HG02642 (cell line): ENCODE data around the gene GATA2.

Experiments
- ATAC-seq: cut with Tn5 transposase; IDR thresholded peaks from one replicate; pipeline ENCODE4 v1.9.1; 2021; ENCODE audit warnings: mild to moderate bottlenecking; ENCODE audit not compliant: unreplicated experiment, poor library complexity

GATA2 gene

GRCh38 chr3:128439226-128439625, 53.8 kb downstream of the GATA2 start:
- no peak for ATAC-seq

GRCh38 chr3:128438488-128439072, 54.4 kb downstream of the GATA2 start:
- no peak for ATAC-seq

- ATAC-seq = no peak
Measured at GRCh38 chr3:128436214-128436613, 56.8 kb downstream of the GATA2 start.

GRCh38 chr3:128435561-128435960, 57.4 kb downstream of the GATA2 start:
- no peak for ATAC-seq

GRCh38 chr3:128435058-128435457, 57.9 kb downstream of the GATA2 start:
- ATAC-seq = no peak

GRCh38 chr3:128434524-128434923, 58.5 kb downstream of the GATA2 start:
- ATAC-seq = no peak

GRCh38 chr3:128433837-128434165, 59.2 kb downstream of the GATA2 start:
- no peak for ATAC-seq

GRCh38 chr3:128432971-128433836, 59.8 kb downstream of the GATA2 start:
- ATAC-seq = no peak

- ATAC-seq = no peak
Measured at GRCh38 chr3:128432301-128432970, 60.6 kb downstream of the GATA2 start.

- ATAC-seq = no peak
Measured at GRCh38 chr3:128431803-128432300, 61.1 kb downstream of the GATA2 start.

GRCh38 chr3:128430731-128431130, 62.3 kb downstream of the GATA2 start:
- no peak for ATAC-seq

- no peak for ATAC-seq
Measured at GRCh38 chr3:128430301-128430700, 62.7 kb downstream of the GATA2 start.

- ATAC-seq = no peak
Measured at GRCh38 chr3:128429751-128430150, 63.2 kb downstream of the GATA2 start.
